Measurements from ENCODE around the gene KANK2. TPM values are rescaled to one million over a fixed set of nuclear protein-coding genes. Genes with fewer than 3 reads are reported as not detected.

Gene KANK2
- total and polyA plus RNA-seq, 2 of the 13 experiments (the other 11 are each of a cell fraction or from before 2014, with no cell fraction given), result 5.7 to 12.9 TPM

GRCh38 chr19:11155373-11156120 lies 41.8 kb downstream of the KANK2 start, which contains the start of gene SPC24 (continued):
- TF ChIP-seq ZNF281 (CRISPR knock-in tag; IDR thresholded peaks at IDR 0.05; ENCODE audit: borderline replicate concordance) (no peak), ZNF567 (CRISPR knock-in tag; IDR thresholded peaks at IDR 0.05; ENCODE audit: borderline replicate concordance) (no peak), ZNF788 (CRISPR knock-in tag; IDR thresholded peaks at IDR 0.05; ENCODE audit: borderline replicate concordance) (peak; percentile 63; the same call in 1 of the 2 replicates), KIAA2018 (CRISPR knock-in tag; IDR thresholded peaks at IDR 0.05; ENCODE audit: borderline replicate concordance) (no peak), ZBTB14 (CRISPR knock-in tag; IDR thresholded peaks at IDR 0.05) (no peak), RELA (CRISPR knock-in tag; IDR thresholded peaks at IDR 0.05) (no peak), ZNF296 (CRISPR knock-in tag; conservative IDR thresholded peaks at IDR 0.05) (no peak), ZNF83 (CRISPR knock-in tag; IDR thresholded peaks at IDR 0.05; ENCODE audit: borderline replicate concordance) (no peak), ATF3 (CRISPR knock-in tag; IDR thresholded peaks at IDR 0.05) (0 out of 2 replicates have a peak, but pooled peaks have one; percentile 36), ZNF510 (CRISPR knock-in tag; IDR thresholded peaks at IDR 0.05; ENCODE audit: low read depth) (no peak), ZSCAN25 (CRISPR knock-in tag; IDR thresholded peaks at IDR 0.05) (no peak; the same call in 1 of the 2 replicates), ZNF790 (CRISPR knock-in tag; IDR thresholded peaks at IDR 0.05; ENCODE audit: borderline replicate concordance) (no peak)

Measured in HepG2 (cell line).